ENCODE data around the gene GPBAR1.
"Not testable (repeated sequence)": the region's sequence is repeated elsewhere in the genome, so short reads cannot be mapped to it uniquely, and the experiment has no call there.

The GPBAR1 gene

DNA sequence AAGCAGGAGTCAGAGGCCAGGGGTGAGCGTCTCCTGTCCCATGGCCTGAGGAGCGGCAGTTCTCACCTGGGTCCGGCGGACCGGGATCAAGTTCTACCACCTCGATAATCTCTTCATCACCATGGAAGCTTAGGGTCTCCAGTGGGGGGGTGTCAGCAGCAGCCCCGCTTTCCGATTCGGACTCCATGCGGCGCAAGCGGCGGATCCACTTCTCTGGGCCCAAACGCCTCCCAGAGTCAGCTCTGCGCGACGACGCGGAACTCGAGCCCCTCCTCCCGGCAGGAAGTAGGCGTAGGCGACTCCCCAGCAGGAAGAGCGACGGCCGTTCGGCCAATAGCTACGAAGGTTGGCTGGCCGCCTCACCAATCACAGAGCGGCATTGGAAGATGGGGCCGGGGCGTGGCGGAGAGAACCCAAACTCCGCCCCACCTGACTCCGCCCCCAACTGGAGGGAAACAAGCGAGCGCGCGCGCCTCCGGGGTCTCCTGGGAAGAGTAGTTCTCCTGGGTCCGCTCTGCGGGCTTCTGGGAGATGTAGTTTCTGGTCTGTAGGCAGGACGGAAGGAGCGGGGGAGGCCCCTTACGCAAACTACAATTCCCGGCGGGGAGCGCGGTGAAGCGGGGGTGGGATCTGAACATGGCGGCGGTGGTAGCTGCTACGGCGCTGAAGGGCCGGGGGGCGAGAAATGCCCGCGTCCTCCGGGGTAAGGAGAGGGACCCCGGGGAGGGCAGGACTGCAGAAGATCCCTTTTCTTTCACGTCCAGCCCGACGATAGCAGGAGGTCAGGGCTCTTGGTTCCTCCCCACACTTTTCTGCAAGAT is 9.3 kb downstream of the GPBAR1 start, which contains the start of the genes AAMP and PNKD:
AAMP (minus strand) TSS at position 238 of the 821 bp plus-strand sequence; CDS start at position 187, 51 bp downstream.
PNKD (plus strand) TSS at position 620 of the 821 bp plus-strand sequence; CDS start at position 637, 17 bp downstream.
- DNase-seq, result peak; percentile 100

- no peak for DNase-seq
Observed at GRCh38 chr2:218270721-218271486, 10.1 kb downstream of the GPBAR1 start.

GRCh38 chr2:218271487-218271797 is 10.6 kb downstream of the GPBAR1 start:
- DNase-seq, result no peak

- no peak for DNase-seq
Observed at GRCh38 chr2:218271865-218272530, 11.2 kb downstream of the GPBAR1 start.

DNA sequence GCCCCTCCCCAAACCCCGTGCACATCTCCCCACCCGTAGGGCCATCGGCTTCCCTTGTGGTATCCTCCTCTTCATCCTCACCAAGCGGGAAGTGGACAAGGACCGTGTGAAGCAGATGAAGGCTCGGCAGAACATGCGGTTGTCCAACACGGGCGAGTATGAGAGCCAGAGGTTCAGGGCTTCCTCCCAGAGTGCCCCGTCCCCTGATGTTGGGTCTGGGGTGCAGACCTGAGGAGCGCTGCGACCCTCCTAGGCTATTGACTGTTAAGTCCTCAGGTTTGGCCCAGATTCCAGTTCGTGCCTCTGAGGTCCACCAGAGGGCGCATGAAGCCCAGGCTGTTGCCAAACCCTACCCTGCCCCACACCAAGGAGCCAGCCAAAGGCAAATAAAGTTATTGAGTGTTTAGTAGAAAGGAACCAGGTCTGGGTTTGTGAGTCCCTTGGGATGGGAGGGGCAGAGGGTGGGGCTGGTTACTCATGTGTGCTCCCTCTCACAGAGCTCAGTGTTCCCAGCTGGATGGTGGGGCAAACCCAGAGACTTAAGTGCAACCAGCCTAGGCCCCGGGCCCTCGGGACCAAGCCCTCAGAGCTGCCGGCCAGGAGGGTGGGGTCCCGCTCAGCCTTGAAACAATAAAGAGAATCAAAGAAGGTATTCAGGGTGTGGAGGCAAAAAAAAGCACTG is 11.9 kb downstream of the GPBAR1 start:
- peak; percentile 85 for DNase-seq

DNA sequence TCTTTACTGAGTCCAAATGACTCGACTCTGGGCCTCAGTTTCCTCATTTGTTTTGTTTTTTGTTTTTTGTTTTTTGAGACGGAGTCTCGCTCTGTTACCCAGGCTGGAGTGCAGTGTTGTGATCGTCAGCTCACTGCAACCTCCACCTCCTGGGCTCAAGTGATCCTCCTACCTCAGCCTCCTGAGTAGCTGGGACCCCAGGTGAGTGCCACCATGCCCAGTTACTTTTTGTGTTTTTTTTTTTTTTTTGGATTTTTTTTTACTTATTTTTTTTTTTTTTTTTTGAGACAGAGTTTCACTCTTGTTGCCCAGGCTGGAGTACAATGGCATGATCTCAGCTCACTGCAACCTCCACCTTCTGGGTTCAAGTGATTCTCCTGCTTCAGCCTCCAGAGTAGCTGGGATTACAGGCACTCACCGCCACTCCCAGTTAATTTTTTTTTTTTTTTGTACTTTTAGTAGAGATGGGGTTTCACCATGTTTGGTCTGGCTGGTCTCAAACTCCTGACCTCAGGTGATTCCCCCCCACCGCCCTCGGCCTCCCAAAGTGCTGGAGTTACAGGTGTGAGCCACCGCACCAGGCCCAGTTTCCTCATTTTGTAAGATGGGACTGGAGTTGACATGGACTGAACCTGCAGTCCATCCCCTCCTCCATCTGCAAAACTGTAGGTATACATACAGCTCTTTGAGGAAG is 12.5 kb downstream of the GPBAR1 start:
- not testable (repeated sequence) for DNase-seq

DNA sequence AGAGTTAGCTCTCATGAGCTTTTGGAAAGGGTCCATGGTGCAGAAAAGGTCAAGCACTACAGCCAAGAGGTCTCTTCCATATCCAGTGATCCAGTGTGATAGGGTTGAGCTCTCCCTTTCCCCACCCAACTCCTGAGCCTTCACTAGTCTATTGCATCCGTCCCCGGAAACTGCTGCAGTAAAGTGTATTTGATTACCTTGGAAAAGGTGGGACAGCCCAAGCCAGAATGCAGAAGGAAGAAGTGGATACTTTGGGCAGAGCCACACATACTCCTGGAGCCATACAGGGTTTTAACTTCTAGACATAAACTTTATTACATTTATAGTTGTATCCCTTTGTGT is 13.1 kb downstream of the GPBAR1 start:
- no peak for DNase-seq

DNA sequence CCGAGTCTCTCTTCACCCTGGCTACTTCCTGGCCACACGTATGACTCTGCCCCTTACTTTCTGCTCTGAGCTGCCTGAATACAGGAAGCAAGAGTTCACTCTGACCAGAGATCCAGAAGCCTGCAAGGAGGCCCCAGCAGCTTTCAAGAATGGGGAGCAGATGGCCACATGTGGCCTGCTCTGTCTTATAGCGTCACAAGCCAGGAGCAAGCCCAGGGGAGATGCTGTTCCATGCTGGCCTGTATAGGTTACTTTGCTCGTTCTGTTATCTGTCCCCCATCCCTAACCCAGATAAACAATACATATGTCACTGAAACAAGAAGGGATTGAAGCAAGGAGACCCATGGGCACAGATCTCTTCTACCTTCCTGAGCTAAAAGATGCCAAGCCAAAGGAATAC is 13.8 kb downstream of the GPBAR1 start:
- no peak for DNase-seq

DNA sequence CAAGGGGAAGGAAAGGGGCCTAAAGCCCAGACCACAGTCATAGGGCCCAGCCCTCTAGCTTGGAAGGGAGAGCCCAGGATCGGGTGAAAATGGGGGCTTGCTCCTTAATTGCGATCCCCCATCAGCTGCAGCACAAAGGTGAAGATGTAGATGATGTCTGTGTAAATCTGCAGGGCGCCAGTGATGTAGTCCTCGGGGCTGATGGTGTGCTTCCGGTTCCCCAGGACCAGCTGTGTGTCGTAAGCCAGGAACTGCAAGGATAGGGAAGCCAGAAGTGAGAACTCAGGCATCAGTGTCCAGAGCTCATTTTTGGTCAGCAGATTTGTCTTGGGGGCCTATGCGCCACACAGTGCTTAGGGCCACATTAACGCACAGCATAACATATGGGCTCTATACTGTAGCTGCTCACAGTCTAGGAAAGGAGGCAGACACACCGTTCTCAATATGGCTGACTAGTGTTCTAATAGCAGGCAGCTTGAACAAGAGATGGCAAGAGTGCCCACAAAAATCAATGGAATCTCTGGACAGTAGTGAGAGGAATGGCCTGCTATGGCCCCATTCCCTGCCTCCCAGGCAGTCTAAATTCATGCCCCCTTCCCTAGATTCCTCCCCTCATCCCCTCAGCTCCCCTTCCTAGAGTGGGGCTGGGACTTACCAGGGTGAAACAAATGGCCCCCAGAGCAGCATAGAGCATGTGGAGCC is 14.7 kb downstream of the GPBAR1 start:
- no peak for DNase-seq

GRCh38 chr2:218276986-218277755 is 16.4 kb downstream of the GPBAR1 start:
- no peak for DNase-seq

- DNase-seq, result no peak
Observed at GRCh38 chr2:218277921-218278320, 17.1 kb downstream of the GPBAR1 start.

DNA sequence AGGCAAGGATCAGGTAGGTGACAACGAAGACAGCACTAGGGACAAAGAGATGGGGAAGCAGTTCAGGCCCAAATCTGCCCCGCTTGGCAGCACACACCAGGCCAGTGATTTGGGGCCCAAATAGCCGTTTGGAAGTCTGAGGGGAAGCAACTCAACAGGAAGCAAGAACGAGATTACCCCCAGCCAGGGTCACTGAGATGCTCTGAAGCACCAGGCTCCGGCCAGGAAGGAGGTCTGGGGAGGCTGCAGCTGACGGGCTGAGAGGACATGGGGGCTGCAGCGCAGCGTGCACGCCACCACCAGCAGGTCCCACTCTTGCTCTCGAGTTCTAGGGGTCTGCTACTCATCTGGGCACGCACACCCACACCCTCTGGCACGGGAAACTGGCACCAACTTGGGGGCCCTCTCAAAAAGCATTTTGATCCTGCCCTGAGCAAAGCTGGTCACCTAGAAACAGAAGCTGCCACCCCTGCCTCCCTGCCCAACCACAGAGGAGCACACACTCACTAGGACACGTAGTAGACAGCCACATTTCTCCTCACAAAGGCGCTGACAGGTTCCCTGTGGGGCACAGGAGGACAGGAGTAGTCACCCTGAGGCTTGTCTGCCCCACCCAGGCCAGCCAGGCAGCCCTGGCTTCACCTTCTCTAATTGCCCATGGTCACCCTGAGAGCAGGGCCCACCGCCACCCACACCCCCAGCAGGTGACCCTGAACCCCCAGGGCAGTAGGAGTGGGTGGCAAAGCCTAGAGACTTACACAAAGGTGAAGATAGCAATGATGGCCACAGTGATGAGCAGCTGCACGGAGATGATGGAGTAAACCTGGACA is 17.9 kb downstream of the GPBAR1 start:
- no peak for DNase-seq

- DNase-seq, result no peak
Observed at GRCh38 chr2:218280260-218280870, 19.6 kb downstream of the GPBAR1 start.

GRCh38 chr2:218281449-218281848 is 20.6 kb downstream of the GPBAR1 start:
- DNase-seq, result no peak

- DNase-seq, result no peak
Observed at GRCh38 chr2:218282173-218282991, 21.6 kb downstream of the GPBAR1 start.

DNA sequence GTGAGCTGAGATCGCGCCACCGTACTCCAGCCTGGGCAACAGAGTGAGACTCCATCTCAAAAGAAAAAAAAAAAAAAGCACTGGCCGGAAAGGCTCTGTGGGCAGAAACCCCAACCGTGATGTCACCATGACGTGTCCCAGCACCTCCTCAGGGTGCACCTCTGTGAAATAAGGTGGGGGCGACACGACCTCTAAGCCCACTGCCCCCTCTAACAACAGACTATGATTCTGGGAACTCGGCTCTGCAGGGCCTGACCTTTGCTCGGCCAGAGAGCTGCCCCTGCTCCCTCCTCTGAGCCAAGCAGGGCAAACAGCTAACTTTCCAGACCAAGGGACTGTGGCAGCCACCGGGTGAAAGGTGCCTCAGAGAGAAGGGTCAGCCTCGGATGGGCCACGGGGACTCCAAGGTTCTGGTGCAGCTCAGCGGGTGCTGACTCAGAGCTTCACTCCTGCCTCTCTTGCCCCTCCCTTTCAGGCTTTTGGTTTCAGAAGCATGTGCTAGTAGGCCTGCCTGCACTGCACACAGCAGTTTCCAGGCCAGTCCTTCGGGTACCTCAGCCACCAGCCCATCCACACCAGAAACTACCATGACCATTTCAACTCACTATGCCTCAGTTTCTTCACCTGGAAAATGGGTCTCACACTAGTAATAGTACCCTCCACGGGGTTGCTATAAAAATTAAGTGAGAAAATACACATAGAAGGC is 23.4 kb downstream of the GPBAR1 start:
- DNase-seq, result peak; percentile 66

DNA sequence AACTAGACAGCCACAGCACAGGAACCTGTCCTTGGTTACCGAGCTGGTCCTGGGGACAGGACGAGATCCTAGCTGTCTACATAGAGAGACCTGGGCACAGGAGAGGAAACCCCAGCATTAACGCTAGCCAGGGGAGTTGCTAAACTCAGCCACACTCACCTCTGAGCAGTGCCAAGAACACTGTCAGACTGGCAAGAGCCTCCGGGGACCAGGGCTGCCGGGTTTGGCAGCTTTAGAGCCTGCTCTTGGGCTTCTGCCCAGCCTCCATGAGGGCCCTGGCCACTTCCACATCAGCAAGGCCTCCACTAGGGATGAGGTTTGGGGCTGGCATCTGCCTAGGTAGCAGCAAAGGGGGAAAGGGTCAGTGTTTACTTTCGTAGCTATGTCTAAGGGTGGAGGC is 24.8 kb downstream of the GPBAR1 start:
- no peak for DNase-seq
